ENCODE data around the gene MED12L.
A peak's percentile ranks its signal among the peaks of the same experiment; 100 is the strongest.

The MED12L gene

DNA sequence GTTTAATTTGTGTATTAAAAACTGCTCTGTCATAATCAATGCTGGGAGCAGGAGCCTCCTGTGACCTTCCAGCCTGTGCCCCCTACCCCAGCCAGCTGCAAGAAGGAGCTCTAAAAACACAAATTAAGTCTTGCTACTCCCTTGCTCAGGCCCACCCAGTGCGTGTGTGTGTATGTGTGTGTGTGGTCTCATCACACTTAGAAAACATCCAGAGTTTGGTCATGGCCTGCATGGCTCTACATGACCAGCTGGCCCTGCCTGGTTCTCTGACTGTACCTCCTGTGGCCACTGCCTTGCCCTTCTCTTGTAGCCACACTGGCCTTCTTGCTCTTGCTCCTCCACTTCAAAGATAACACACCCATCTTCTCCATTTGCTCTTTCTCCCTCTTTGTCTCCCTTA, 179.1 kb downstream of the MED12L start:
- DNase-seq = no peak

DNA sequence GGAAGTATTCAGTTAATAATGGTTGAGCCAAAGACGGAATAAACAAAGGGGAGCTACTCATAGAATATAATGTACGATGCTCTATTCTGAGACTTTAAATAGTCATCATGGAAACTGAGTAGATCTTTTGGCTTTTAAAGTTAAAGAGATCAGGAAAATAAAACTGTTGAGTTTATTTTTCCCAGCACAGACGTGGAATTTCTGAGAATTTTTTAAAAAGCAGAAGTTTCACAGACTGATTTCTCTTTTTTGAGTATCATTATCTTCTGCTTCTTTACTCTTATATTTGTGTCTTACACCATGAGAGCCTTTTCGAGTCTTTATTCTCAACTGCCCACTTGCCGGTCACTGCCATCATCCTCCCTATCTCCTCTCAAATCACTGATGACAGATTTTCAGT, 179.7 kb downstream of the MED12L start:
- no peak for DNase-seq

DNA sequence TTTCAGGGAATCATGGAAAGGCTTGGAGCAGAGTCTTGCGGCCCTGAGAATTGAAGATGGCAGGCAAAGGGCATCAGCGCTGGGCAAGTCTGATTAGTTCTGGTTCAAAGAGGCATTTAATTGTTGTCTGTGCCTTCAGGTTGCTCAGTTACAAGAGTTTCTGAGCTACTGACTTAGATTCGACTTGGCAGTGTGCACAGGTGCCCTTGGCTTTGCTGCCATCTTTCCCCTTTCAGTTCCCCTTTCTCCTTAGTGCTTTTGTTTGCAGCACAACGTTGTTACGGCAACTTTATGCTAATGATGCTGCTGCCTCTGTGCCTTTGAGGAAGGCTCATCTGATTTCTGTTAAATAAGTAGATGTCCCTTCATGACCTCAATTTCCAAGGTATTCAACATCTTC, 180.4 kb downstream of the MED12L start:
- no peak for DNase-seq

DNA sequence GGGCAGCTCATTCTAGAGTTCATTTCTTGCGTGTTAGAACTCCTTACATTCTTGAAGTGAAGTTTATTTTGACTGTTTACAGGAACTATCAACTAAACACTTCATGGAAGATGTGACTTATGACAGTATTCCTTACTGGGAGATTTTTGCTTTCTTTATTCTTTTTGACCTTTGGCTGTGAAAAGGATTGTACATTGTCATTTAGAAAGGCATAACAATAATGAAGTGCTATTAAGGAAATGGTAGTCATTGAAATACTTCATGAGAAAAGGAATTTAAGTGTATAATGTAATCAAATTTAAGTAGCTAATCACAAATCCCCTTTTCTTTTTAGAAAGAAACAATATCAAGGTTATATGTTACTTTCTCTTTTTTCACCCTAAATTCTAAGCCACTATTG, 181.6 kb downstream of the MED12L start:
- DNase-seq = no peak

DNA sequence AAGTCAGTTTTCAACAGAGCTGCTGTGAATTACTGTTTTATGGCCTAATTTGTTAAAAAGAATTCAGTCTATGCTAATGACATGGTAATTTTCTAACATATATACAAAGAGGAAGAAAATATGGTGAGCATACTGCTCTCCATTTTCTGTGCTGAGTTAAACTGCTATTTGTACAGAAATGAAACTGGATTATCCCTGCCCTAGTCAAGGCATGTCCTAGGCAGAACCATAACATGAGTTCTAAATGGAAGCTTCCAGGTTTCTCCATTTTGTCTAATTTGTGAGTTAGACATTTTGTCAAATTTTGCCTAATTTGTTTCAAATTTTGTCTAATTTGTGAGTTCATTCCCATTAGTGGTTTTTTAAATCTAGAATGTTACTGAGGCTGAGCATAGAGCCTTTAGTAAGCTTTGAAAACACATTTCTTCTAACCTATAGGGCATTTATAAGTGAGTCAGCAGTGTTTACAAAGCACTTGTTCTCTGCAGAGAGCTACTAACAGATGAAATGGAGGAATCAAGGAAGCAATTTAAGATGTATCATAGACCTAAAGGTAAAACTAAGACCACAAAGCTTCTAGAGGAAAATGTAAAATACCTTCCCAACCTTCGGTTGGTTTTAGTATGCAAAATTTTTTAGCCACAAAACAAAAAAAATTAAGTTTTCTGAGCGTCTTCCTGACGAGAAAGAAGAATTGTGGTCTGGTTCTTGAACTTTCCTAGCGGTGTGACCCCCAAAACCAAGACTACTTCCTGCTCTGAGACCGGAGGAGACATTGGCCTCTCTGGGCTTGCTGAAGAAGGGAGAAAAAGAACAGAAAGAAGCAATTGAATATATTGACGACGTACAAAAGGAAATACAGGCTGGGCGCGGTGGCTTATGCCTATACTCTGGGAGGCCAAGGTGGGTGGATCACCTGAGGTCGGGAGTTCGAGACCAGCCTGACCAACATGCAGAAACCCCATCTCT, 183.1 kb downstream of the MED12L start:
- DNase-seq = no peak

DNA sequence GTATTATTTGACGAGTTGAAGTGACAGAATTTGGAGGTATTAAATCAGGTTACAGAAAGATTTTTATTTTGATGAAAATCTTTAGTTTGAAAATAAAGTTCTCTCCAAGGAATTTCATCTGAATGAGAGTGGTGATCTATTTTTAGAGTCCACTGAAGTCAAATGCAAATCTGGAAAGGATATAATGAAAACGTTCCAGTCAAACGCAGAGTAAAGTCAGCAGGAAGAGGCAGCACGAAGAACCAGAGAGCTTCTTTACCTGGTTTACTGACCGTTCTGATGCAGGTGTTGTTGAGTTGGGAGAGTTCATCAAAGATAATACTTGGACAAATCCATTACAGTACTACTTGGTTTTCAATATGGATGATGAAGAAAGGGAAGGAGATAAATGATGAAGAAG, 184.2 kb downstream of the MED12L start:
- DNase-seq = no peak

DNA sequence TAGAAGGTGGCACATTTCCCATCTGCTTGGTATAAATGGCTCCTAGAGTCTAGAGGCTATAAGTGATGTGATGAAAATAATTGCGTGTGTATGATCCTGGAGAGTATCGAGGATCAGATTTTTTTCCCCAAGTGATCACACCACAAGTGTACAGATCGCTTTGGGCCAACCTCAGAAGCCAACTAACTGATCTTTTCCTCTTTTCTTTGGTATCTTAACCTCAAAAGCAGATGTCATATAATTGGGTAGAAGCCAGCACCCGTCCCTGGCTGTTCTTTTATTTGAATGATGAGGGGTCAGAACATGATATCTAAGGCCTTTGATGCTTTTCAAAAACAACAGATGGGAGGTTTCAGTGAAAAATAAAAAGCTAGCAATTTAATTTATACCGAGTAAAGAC, 189.6 kb downstream of the MED12L start:
- DNase-seq = no peak

DNA sequence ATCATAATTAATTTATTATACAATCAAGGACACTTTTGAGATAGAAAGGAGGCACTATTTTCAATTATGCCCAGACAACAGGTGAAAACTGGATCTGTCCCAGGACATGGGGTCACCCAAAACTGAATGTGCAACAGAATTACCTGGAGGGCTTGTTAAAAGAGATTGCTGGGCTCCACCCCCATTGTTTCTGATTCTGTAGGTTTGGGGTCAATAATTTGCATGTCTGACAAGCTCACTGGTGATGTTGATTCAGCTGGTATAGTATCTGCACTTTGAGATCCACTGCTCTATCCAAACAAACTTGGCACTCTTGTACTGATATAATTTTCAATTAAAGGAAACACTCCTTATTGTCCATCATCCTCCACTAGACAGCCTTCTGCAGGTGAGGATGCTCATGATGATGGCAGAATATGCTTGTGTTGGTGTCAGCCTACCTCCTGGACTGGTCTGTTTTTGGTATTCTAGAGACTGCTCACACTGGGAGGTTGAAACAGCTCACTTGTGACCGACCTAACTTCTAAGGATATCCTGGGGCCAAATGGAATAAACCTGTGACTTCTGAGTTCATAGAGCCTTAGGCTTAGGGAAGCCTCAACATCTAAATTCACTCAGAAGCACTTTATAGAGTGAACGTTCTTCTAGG, 190.7 kb downstream of the MED12L start:
- DNase-seq = no peak

DNA sequence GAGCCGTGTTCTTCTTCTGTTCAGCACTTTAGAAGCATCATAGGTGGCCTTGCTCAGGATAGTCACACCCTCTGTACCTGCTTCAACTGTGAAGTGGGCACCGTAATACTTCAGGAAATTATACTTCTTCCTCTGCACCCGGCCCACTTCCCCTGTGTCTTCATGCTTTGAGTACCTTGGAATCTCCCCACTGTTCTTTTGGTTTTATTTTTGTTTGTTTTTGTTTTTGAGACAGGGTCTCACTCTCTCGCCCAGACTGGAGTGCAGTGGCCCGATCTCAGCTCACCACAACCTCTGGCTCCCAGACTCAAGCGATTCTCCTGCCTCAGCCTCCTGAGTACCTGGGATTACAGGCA, 191.2 kb downstream of the MED12L start:
- DNase-seq = peak; percentile 13

DNA sequence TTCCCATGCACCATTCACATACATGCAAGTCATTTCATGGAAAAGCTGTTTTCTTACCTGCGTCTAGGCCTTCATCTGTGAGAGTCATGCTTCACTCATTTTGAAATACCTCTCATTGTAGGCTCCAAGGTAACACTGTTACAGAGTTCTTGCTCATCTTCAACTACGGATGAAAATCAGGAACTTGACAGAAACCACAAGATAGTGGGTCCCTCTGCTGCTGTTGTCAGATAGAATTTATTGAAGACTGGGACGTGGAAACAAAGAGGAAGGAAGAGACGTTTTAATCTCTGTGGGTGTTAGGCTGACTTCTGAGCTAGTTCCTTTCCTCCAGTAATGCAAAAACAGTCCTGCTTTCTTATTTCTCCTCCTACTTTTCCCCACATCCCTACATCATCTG, 192.8 kb downstream of the MED12L start, which contains the start of gene P2RY14:
Gene P2RY14, minus strand, starts transcription at position 313 of the 400 bp plus-strand sequence. CDS start 64,226 bp downstream, outside the sequence.
- no peak for DNase-seq

DNA sequence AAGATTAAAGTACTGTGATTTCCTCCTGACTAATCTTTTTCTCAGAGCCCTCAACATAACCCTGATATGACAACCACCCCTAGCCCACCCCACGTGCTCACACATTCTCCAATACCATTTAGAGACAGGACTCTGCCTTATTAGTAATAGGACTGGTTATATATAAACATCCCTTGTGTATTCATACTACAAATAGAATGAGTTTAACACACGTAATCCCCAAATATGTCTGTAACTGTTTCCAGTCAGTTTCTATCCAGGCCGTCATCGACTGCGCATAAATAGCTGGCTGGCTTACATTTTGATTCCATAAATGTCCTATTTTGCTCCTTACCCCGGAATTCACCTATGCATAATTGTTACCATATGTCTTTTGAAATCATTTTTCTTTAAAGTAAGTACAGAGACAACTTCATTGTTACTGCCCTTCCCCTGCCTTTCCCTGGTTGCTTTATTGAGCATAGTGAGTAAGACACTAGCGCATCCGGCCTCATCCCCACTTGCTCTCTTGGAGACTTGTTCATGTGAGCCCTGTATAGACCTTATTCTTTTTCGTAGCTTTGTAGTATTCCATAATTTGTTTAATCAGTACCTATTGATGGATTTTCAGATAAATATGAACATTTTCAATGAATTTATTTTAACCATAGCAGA, 196.3 kb downstream of the MED12L start:
- DNase-seq = no peak

DNA sequence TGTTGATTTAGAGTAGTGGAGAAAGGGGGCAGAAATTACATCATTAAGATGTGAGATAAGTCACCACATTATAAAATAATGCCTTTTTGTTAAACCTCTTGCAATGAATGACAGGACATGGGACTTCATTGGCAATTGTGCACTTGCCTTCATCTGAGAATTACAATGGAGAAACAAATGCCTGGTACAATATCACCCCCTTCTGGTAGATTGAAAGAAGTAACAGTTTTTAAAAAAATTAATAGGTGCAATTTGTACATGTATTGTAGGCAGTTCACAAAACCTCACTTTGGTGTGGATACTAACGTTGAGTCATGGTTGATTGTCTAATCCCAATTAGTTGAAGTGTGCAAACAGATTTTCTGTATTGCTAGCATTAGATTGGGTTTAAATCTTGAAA, 197.5 kb downstream of the MED12L start:
- DNase-seq = no peak

DNA sequence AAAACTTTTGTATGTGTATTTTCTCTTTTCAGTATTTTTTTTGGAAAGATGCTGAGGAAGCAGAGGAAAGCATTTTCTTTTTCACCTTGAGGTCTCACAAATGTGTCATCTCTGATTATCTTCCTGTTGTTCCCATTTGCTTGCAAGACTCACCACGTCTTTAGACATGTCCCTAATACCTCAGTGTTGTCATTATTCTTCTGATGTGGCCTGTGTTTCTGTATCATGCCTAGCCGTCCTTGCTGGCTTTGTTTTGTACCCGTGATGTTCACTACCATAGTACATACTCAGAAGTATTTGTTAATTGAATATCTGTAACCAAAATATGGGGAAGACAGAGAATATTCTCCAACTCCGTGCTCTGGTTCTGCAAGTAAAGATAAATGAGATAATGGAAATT, 197.9 kb downstream of the MED12L start:
- DNase-seq = no peak

DNA sequence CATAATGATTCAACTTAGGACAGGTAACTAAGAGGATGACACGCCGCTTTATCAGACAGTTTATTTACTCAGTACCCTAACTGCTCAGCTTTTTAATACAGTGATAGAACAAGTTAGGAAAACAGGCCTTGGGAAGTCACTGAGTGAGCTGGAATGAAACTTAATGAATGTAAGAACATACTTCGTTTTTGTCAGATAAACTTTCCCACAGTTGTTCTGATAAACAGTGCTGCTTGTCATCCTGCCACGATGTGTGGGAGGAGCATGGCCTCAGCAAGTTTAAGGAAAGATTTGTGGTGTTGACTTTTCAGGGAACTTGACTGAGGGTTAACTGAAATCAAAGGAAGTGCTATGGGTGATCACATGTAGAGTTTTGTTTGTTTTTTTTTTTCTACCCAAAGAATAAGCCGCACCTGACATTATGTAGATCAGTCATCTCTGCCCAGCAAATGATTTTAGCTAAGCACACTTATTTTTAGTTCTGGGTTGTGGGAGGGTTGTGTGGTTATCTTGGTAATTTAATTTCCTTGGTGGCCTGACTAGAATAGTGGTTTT, 198.5 kb downstream of the MED12L start:
- no peak for DNase-seq

DNA sequence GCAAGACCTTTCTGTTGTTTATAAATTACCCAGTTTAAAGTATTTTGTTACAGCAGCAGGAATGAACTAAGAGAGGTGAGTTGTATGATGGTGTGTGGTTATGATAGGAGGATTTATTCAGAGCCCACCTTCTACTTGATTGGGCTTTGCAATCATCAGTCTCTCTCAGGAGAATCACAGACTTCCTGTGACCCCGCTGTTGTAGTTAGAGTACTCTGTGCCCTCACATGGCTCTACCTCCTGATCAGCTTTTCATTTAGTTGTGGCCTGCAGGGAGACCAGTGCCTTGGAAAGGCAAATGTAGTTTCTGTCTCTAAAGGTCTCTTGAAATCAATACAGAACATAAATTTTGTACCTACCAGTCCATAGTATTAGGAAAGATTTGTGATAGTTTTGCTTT, 200.5 kb downstream of the MED12L start:
- no peak for DNase-seq

DNA sequence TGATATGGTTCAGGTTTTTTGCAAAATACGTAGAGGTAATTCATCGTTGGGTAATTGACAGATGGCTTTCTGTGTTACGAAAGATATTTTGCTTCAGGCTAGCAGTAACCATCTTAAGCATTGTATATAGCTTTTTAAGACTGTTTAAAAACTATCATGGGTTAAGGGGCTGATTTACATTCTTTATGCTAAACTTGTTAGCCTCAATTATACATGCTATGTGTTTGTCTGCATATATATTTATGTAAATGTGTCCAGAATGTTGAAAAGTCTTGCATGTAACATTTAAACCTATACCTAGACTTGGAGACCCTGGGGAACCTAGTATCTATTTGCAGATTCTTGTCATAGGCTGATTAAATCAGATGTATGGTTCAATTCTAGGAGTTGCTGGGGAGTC, 204.0 kb downstream of the MED12L start:
- no peak for DNase-seq

DNA sequence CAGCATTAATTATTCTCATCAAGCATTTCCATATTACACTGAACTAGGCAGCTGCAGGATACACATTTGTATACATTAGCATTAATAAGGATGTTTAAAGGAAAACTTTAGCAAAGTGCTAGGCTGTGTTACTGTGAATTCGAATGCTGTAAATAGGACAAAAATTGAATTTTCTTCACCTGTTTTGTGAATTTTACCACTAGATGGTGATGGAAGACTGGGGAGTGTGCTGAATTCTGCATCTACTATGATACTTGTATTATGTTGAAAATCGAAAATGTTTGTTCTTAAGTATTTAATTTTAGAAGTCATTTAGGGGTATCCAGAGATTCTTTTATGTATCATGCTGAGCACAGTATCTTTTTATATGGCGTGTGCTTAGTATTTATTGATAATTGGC, 205.2 kb downstream of the MED12L start:
- DNase-seq = no peak

DNA sequence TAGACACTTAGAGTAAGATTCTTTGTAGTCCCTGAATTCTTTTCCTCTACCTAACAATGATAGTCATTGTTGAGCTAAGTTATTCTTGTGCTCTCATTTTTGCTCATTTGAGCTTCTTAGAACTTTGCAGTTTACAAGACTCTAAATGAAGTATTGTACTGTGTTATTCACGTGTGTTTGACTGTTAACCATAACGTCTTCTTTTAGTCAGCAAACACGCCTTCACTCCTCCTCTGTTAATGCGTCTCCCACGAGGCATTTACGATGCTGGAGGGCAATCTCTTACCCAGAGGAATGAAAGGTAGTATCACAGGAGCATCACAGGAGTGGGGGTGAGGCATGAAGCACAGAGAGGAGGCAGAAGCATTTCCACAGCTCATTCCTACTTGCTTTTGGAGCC, 207.7 kb downstream of the MED12L start:
- DNase-seq = no peak

DNA sequence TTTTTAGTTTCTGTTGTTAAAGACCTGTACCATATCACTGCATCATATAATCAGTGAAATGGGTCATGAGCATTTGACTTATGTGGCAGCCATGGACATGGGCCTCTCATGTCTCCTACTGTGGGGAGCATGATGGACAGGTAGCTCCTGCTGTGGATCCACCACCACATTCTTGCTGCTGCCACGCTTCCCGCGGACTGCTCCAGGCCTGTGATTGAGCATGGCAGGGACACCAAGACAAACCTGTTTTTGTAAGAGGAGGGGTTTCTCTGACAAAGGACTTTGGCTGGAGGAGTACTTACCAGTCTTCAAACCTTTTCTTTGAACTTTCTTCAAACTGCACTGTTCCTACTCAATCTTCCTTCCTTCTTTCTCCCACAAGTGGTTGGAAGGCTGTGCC, 210.8 kb downstream of the MED12L start:
- no peak for DNase-seq

DNA sequence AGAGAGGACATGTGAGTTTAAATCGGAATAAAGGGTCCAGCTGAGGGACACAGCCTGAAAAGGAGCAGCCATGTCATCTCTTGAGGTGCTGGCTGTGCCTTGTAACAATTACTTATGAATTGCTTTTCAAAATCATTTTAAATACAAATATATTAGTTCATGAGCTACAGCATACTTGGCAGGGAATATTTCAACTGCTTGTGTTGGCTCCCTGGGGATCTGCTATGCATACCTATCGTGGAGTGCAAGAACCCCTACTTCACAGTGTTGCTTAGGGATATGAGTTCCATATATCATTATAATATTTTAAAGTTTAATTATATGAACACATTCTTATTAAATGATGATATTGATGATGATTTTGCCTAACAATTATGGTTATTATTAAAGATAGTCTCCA, 212.0 kb downstream of the MED12L start:
- no peak for DNase-seq

DNA sequence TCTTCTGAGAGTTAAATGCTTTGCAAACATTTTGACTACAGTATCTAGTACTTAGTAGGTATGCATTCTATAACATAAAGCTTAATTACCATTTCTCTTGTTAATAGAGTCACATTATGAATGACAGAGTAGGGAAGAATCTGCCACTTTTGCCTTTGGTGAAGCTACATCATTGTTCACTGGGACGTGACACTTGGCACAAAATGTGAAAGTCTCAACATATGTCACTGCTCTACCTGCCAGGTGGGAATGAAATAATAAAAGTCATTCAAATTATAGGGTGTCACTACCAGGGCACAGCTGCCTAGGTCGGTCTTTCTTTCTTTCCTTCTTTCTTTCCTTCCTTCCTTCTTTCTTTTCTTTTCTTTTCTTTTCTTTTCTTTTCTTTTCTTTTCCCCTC, 213.5 kb downstream of the MED12L start:
- DNase-seq = no peak

DNA sequence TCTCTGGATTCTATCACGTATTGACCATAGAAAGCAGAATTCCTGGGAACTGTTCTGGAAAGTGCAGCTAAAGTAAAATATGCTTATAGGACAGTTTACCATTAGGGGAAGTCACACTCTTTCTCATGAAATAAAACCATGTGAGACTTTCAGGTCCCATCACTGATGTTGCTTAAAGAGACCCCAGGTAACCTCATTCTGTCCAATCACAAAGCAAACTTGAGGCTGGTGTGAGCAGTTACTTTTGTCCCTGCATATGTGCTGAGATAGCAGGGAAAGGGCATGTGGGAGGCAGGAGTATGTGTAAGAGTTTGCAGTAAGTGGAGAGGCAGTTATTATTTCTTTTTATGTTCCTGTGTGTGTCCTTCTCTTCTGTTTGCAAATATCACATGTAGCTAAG, 215.1 kb downstream of the MED12L start:
- DNase-seq = no peak

DNA sequence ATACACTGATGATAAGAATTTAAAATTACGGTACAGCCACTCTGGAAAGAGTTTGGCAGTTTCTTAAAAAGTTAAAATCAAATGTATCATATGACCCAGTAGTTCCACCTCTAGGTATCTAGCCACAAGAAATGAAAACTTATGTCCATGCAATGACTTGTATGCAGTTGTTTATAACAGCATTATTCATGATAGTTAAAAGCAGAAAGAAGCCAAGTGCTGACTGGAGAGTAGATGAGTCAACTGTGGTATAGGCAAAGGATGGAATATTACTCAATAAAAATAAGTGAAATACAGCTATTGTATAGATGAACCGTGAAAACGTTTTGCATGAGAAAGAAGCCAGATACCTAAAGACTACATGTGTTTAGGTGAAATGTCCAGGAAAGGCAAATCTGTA, 216.3 kb downstream of the MED12L start:
- DNase-seq = no peak

DNA sequence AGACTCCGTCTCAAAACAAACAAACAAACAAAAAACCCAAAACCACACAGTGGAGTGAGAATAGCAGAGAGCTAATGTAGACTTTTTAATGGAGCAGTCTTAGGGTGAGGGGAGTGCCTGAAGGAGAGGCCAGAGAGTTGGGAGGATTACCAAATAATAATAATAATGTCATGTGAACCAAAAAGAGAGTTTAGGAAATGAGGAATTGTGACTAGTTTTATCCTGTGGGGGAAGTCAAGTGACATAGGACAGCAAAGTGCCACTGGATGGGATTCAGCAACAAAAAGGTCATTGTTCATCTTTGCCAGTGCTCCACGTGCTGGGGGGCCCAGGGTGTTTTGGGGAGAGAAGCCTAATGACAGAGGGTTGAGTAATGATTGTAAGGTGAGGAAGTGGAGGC, 218.3 kb downstream of the MED12L start:
- no peak for DNase-seq

Measured in activated CD4-positive, alpha-beta T cell treated with anti-CD3 and anti-CD28 coated beads, Interleukin-2, amount 50 U/mL, for 1 hour (primary cell).